Panc1 (cell line): ENCODE results near the gene FCF1. TPM values are rescaled to one million over a fixed set of nuclear protein-coding genes. Genes with fewer than 3 reads are reported as not detected.

Experiments used
- ATAC-seq: fragments of 200-7000 bp; cut with Tn5 transposase; 2 replicates; pipeline ENCODE4 v1.9.1; 2020; ENCODE audit warnings: mild to moderate bottlenecking, moderate library complexity
- BruUV-seq: library from RNA; stranded (reverse); fragments of 400-500 nt; replicated peaks from 2 replicates; lab custom pipeline; 2021; lab: Mats Ljungman, UMichigan
- CTCF ChIA-PET: fragments of 300-600 bp; sonication (Branson Sonifier 250); formaldehyde crosslinking; loops from one replicate; lab custom pipeline; 2022; ENCODE audit warnings: antibody characterized with exemption; lab: Charles Lee
- POLR2A ChIA-PET: fragments of 300-600 bp; sonication (Branson Sonifier 250); formaldehyde crosslinking; loops from one replicate; lab custom pipeline; 2022; ENCODE audit warnings: antibody characterized with exemption; lab: Charles Lee
- DNase-seq: peaks from one replicate; pipeline ENCODE4 v3.0.0-alpha.2; 2010; ENCODE audit warnings: low read depth, low spot score
- H3K27ac ChIP-seq: 2 replicates; pipeline ENCODE4 v1.5.1; 2011; ENCODE audit warnings: mild to moderate bottlenecking, low read length, inconsistent platforms
- H3K27me3 ChIP-seq: fragments of 200-500 bp; sonication (Bioruptor generic); 2 replicates; pipeline ENCODE4 v1.6.0; 2014; ENCODE audit warnings: low read length, inconsistent platforms; ENCODE audit not compliant: control insufficient read depth, insufficient read depth
- H3K36me3 ChIP-seq: fragments of 200-500 bp; sonication (Bioruptor generic); 2 replicates; pipeline ENCODE4 v1.5.1; 2014; ENCODE audit warnings: inconsistent platforms, mild to moderate bottlenecking, low read length, moderate library complexity; ENCODE audit not compliant: control insufficient read depth, insufficient read depth
- H3K4me1 ChIP-seq: 2 replicates; pipeline ENCODE4 v1.5.1; 2011; ENCODE audit warnings: inconsistent platforms, mild to moderate bottlenecking, low read length, moderate library complexity; ENCODE audit not compliant: control insufficient read depth, insufficient read depth
- H3K4me3 ChIP-seq, 2 experiments: 2 replicates each; pipeline ENCODE4 v1.5.1; 2011 to 2012; ENCODE audit warnings: low read depth in 2 of 2, low read length in 2 of 2, mild to moderate bottlenecking in 2 of 2, inconsistent platforms in 1 of 2, moderate library complexity in 1 of 2
- H3K9me3 ChIP-seq: fragments of 200-500 bp; sonication (Bioruptor generic); 2 replicates; pipeline ENCODE4 v1.5.1; 2014; ENCODE audit warnings: low read depth, mild to moderate bottlenecking, inconsistent platforms, low read length, moderate library complexity; ENCODE audit not compliant: control insufficient read depth, insufficient read depth
- POLR2AphosphoS5 ChIP-seq: IDR thresholded peaks from 2 replicates; pipeline ENCODE4 v1.6.1; 2012; ENCODE audit warnings: mild to moderate bottlenecking, low read depth, low read length, moderate library complexity
- REST ChIP-seq, 2 experiments: IDR thresholded peaks; 2 replicates each; pipeline ENCODE4 v1.6.1; 2011 to 2012; ENCODE audit warnings: low read depth in 2 of 2, control low read depth in 1 of 2, low read length in 1 of 2, mild to moderate bottlenecking in 1 of 2, moderate library complexity in 1 of 2; ENCODE audit not compliant: insufficient read depth in 1 of 2
- SIN3A ChIP-seq: IDR thresholded peaks from 2 replicates; pipeline ENCODE4 v1.6.1; 2012; ENCODE audit warnings: low read depth, mild to moderate bottlenecking, low read length, moderate library complexity, borderline replicate concordance; ENCODE audit not compliant: insufficient read depth
- TCF7L2 ChIP-seq: IDR thresholded peaks from 2 replicates; pipeline ENCODE4 v1.6.1; 2011; ENCODE audit warnings: mild to moderate bottlenecking, low read depth, low read length, inconsistent platforms
- in situ Hi-C: cut with HindIII; loops from 2 replicates; pipeline ENCODE4 v1.10.0; 2016; ENCODE audit warnings: low sequenced_read_pairs, low pct_unique_long_range_greater_than_20kb
- intact Hi-C: fragments of 100-400 bp; cut with micrococcal nuclease; formaldehyde crosslinking; loops from one replicate; pipeline ENCODE4 v1.10.0; 2022; ENCODE audit not compliant: unreplicated experiment
- total RNA-seq: library from RNA; stranded (reverse); gene quantifications from one replicate; pipeline ENCODE4 v1.2.1, GENCODE V29; 2021; ENCODE audit not compliant: unreplicated experiment
- TF ChIP-seq, protein P1 (sequence below): fragments of 450-650 bp; IDR thresholded peaks from 2 replicates; pipeline ENCODE4 v1.5.1; 2017; ENCODE audit warnings: mild to moderate bottlenecking

The FCF1 gene
- total RNA-seq, 1 experiment from 2014 or later: 41.5 TPM

DNA sequence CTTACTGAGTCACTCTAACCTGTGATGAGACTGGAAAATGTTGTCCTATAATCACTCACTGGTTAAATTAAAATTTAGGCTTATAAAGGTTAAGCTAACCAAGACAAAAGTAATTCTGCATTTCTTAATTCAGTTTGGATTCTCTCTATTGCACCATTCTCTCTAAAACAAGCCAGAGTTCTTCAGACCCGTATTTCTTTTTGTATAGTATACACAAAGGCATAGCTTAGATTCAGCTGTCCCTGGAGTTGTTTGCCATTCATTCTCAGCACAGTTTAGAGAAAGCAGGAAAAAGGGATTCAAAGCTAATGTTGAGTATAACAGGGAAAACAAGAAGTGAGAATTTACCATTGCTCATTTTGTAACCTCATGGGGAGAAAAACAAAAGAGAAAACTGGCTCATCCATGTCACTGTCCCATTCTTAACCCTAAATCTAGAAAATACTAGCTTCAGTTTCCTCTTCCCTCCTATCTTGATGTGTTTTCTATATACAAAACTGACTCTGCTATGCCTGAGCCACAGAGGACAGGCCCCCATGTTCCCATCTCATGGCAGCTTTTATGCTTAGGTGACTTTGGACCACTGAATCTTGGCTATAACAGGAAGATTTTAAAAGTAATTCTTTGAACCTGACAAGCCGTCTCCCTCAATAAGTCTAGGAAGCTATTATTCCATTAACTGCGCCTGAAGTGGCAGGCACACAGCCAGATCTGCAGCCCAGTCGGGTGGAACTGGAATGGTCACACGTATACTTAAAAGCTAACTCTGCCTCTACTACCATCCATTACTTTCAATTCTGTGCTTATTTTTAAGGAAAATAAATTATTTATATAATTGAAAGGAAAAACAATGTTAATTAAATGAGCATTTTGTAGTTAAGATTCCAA is 7.1 kb upstream of the FCF1 start:
- ChIA-PET POLR2A (no interaction called here), CTCF (no interaction called here)
- TF ChIP-seq, protein P1, sequence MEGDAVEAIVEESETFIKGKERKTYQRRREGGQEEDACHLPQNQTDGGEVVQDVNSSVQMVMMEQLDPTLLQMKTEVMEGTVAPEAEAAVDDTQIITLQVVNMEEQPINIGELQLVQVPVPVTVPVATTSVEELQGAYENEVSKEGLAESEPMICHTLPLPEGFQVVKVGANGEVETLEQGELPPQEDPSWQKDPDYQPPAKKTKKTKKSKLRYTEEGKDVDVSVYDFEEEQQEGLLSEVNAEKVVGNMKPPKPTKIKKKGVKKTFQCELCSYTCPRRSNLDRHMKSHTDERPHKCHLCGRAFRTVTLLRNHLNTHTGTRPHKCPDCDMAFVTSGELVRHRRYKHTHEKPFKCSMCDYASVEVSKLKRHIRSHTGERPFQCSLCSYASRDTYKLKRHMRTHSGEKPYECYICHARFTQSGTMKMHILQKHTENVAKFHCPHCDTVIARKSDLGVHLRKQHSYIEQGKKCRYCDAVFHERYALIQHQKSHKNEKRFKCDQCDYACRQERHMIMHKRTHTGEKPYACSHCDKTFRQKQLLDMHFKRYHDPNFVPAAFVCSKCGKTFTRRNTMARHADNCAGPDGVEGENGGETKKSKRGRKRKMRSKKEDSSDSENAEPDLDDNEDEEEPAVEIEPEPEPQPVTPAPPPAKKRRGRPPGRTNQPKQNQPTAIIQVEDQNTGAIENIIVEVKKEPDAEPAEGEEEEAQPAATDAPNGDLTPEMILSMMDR: no peak
- TF ChIP-seq SIN3A (no peak), TCF7L2 (no peak), REST (IDR thresholded peaks at IDR 0.05; ENCODE audit: insufficient read depth in 1 of 2, low read depth in 2 of 2, low read length in 1 of 2) (no peak), POLR2AphosphoS5 (no peak)
- BruUV-seq: no TSS peak
- H3K4me3 ChIP-seq: no peak overlapping the region
- peaks cover 5% of the 10 kb centered on the region; the same call in 1 of the 2 replicates for H3K4me1 ChIP-seq
- DNase-seq (no peak), ATAC-seq (no peak)
- H3K36me3 ChIP-seq: no peaks in the 10 kb centered on the region
- H3K9me3 ChIP-seq: peaks cover 2% of the 10 kb centered on the region; the same call in 1 of the 2 replicates
- intact Hi-C loops: no loop called here
- no peak overlapping the region for H3K27ac ChIP-seq
- in situ Hi-C loops: no loop called here
- H3K27me3 ChIP-seq: no peaks in the 10 kb centered on the region

DNA sequence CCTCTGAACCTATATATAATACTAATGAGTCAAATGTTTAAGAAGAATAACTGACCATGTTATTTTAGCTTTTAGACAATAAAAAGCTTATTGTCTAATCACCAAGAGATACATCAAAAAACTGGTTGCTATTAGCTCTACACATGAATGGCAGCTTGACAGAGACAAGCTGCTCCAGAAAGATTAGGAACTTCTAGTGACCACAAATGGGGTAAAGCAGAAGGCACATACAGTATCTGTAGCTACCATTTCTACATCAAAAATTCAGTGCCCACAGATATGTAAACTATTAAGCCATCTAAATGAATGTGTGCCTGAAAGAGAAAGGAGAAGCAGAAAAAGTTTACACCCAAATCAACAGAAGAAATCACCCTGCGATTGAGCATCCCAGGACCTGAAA is 2.5 kb upstream of the FCF1 start:
- ChIA-PET CTCF (no interaction called here), POLR2A (no interaction called here)
- ATAC-seq (no peak), DNase-seq (no peak)
- Histone ChIP-seq H3K4me1 (peaks cover 7% of the 10 kb centered on the region; the same call in 1 of the 2 replicates), H3K27me3 (no peaks in the 10 kb centered on the region), H3K36me3 (peaks cover 21% of the 10 kb centered on the region), H3K9me3 (no peaks in the 10 kb centered on the region), H3K4me3 (no peak overlapping the region), H3K27ac (no peak overlapping the region)
- intact Hi-C loops: no loop called here
- no TSS peak for BruUV-seq
- TF ChIP-seq POLR2AphosphoS5 (no peak), REST (IDR thresholded peaks at IDR 0.05; ENCODE audit: insufficient read depth in 1 of 2, low read depth in 2 of 2, low read length in 1 of 2) (no peak)
- in situ Hi-C loops: no loop called here
